SK-N-SH (cell line): ENCODE measurements around the gene TCF15.

ENCODE experiments used
- EZH2phosphoT487 ChIP-seq: fragments of 200-600 bp; sonication (generic); IDR thresholded peaks from 2 replicates; pipeline ENCODE4 v1.6.1; 2017; ENCODE audit warnings: low read depth, mixed run types, mild to moderate bottlenecking, antibody characterized with exemption, moderate library complexity, borderline replicate concordance
- NRF1 ChIP-seq: IDR thresholded peaks from 2 replicates; pipeline ENCODE4 v1.6.1; 2012; ENCODE audit warnings: low read depth, mild to moderate bottlenecking, low read length
- PBX3 ChIP-seq: IDR thresholded peaks from 2 replicates; pipeline ENCODE4; 2012
- RAD21 ChIP-seq: IDR thresholded peaks from 2 replicates; pipeline ENCODE4 v1.6.1; 2012; ENCODE audit warnings: mild to moderate bottlenecking, low read length
- RFX5 ChIP-seq: IDR thresholded peaks from 2 replicates; pipeline ENCODE4 v1.6.1; 2012; ENCODE audit warnings: mild to moderate bottlenecking, improper control_type of control experiment, low read length
- SMC3 ChIP-seq: IDR thresholded peaks from 2 replicates; pipeline ENCODE4 v1.6.1; 2012; ENCODE audit warnings: low read depth, low read length, improper control_type of control experiment
- TAF1 ChIP-seq: IDR thresholded peaks from 2 replicates; pipeline ENCODE4 v1.6.1; 2012; ENCODE audit warnings: low read depth, mild to moderate bottlenecking, low read length, moderate library complexity, borderline replicate concordance
- TEAD4 ChIP-seq: IDR thresholded peaks from 2 replicates; pipeline ENCODE4 v1.4.0; 2012; ENCODE audit warnings: mild to moderate bottlenecking, borderline replicate concordance; ENCODE audit not compliant: insufficient read depth
- TF ChIP-seq, protein P1 (sequence below): fragments of 200-600 bp; sonication (generic); IDR thresholded peaks from 2 replicates; pipeline ENCODE4 v1.6.1; 2017; ENCODE audit warnings: antibody characterized with exemption, mild to moderate bottlenecking, moderate library complexity
- TF ChIP-seq, protein P2 (sequence below): fragments of 150-350 bp; IDR thresholded peaks from 2 replicates; pipeline ENCODE4 v1.6.1; 2017; ENCODE audit warnings: antibody characterized with exemption, low read length, low read depth, borderline replicate concordance

DNA sequence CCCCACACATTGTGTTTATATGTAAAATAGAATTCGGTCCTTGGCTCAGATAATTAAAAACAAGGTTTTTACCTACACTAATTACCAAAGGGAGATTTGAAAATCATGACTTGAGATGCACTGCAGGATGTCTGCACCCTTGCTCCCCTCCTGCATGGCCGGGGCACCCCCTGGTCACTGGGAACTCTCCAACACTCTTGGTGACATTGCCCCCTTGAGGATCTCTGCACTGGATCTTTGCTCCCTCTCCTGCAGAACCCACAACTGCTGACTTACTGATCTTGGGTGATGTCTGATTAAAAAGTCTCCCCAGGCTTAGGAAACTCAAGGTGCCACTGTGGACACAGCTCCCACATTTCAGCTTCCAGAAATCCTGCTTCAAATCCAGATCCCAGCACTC, 49.4 kb downstream of the TCF15 start:
- TF ChIP-seq RAD21 (no peak), NRF1 (no peak), RFX5 (no peak), EZH2phosphoT487 (no peak), TAF1 (no peak), PBX3 (no peak), TEAD4 (no peak), SMC3 (no peak)
- TF ChIP-seq, protein P1, sequence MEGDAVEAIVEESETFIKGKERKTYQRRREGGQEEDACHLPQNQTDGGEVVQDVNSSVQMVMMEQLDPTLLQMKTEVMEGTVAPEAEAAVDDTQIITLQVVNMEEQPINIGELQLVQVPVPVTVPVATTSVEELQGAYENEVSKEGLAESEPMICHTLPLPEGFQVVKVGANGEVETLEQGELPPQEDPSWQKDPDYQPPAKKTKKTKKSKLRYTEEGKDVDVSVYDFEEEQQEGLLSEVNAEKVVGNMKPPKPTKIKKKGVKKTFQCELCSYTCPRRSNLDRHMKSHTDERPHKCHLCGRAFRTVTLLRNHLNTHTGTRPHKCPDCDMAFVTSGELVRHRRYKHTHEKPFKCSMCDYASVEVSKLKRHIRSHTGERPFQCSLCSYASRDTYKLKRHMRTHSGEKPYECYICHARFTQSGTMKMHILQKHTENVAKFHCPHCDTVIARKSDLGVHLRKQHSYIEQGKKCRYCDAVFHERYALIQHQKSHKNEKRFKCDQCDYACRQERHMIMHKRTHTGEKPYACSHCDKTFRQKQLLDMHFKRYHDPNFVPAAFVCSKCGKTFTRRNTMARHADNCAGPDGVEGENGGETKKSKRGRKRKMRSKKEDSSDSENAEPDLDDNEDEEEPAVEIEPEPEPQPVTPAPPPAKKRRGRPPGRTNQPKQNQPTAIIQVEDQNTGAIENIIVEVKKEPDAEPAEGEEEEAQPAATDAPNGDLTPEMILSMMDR = no peak
- TF ChIP-seq, protein P2, sequence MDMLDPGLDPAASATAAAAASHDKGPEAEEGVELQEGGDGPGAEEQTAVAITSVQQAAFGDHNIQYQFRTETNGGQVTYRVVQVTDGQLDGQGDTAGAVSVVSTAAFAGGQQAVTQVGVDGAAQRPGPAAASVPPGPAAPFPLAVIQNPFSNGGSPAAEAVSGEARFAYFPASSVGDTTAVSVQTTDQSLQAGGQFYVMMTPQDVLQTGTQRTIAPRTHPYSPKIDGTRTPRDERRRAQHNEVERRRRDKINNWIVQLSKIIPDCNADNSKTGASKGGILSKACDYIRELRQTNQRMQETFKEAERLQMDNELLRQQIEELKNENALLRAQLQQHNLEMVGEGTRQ = no peak
